Panc1 (cell line): ENCODE results near the gene SH3BP2. TPM values are rescaled to one million over a fixed set of nuclear protein-coding genes. Genes with fewer than 3 reads are reported as not detected.

Experiments
- ATAC-seq: fragments of 200-7000 bp; cut with Tn5 transposase; 2 replicates; pipeline ENCODE4 v1.9.1; 2020; ENCODE audit warnings: mild to moderate bottlenecking, moderate library complexity
- BruUV-seq: library from RNA; stranded (reverse); fragments of 400-500 nt; replicated peaks from 2 replicates; lab custom pipeline; 2021; lab: Mats Ljungman, UMichigan
- CTCF ChIA-PET: fragments of 300-600 bp; sonication (Branson Sonifier 250); formaldehyde crosslinking; loops from one replicate; lab custom pipeline; 2022; ENCODE audit warnings: antibody characterized with exemption; lab: Charles Lee
- POLR2A ChIA-PET: fragments of 300-600 bp; sonication (Branson Sonifier 250); formaldehyde crosslinking; loops from one replicate; lab custom pipeline; 2022; ENCODE audit warnings: antibody characterized with exemption; lab: Charles Lee
- DNase-seq: peaks from one replicate; pipeline ENCODE4 v3.0.0-alpha.2; 2010; ENCODE audit warnings: low read depth, low spot score
- H3K27ac ChIP-seq: 2 replicates; pipeline ENCODE4 v1.5.1; 2011; ENCODE audit warnings: mild to moderate bottlenecking, low read length, inconsistent platforms
- H3K27me3 ChIP-seq: fragments of 200-500 bp; sonication (Bioruptor generic); 2 replicates; pipeline ENCODE4 v1.6.0; 2014; ENCODE audit warnings: low read length, inconsistent platforms; ENCODE audit not compliant: control insufficient read depth, insufficient read depth
- H3K36me3 ChIP-seq: fragments of 200-500 bp; sonication (Bioruptor generic); 2 replicates; pipeline ENCODE4 v1.5.1; 2014; ENCODE audit warnings: inconsistent platforms, mild to moderate bottlenecking, low read length, moderate library complexity; ENCODE audit not compliant: control insufficient read depth, insufficient read depth
- H3K4me1 ChIP-seq: 2 replicates; pipeline ENCODE4 v1.5.1; 2011; ENCODE audit warnings: inconsistent platforms, mild to moderate bottlenecking, low read length, moderate library complexity; ENCODE audit not compliant: control insufficient read depth, insufficient read depth
- H3K4me3 ChIP-seq, 2 experiments: 2 replicates each; pipeline ENCODE4 v1.5.1; 2011 to 2012; ENCODE audit warnings: low read depth in 2 of 2, low read length in 2 of 2, mild to moderate bottlenecking in 2 of 2, inconsistent platforms in 1 of 2, moderate library complexity in 1 of 2
- H3K9me3 ChIP-seq: fragments of 200-500 bp; sonication (Bioruptor generic); 2 replicates; pipeline ENCODE4 v1.5.1; 2014; ENCODE audit warnings: low read depth, mild to moderate bottlenecking, inconsistent platforms, low read length, moderate library complexity; ENCODE audit not compliant: control insufficient read depth, insufficient read depth
- CTCF ChIP-seq: fragments of 450-650 bp; IDR thresholded peaks from 2 replicates; pipeline ENCODE4 v1.5.1; 2017; ENCODE audit warnings: mild to moderate bottlenecking
- POLR2AphosphoS5 ChIP-seq: IDR thresholded peaks from 2 replicates; pipeline ENCODE4 v1.6.1; 2012; ENCODE audit warnings: mild to moderate bottlenecking, low read depth, low read length, moderate library complexity
- REST ChIP-seq, 2 experiments: IDR thresholded peaks; 2 replicates each; pipeline ENCODE4 v1.6.1; 2011 to 2012; ENCODE audit warnings: low read depth in 2 of 2, control low read depth in 1 of 2, low read length in 1 of 2, mild to moderate bottlenecking in 1 of 2, moderate library complexity in 1 of 2; ENCODE audit not compliant: insufficient read depth in 1 of 2
- SIN3A ChIP-seq: IDR thresholded peaks from 2 replicates; pipeline ENCODE4 v1.6.1; 2012; ENCODE audit warnings: low read depth, mild to moderate bottlenecking, low read length, moderate library complexity, borderline replicate concordance; ENCODE audit not compliant: insufficient read depth
- TCF7L2 ChIP-seq: IDR thresholded peaks from 2 replicates; pipeline ENCODE4 v1.6.1; 2011; ENCODE audit warnings: mild to moderate bottlenecking, low read depth, low read length, inconsistent platforms
- in situ Hi-C: cut with HindIII; loops from 2 replicates; pipeline ENCODE4 v1.10.0; 2016; ENCODE audit warnings: low sequenced_read_pairs, low pct_unique_long_range_greater_than_20kb
- intact Hi-C: fragments of 100-400 bp; cut with micrococcal nuclease; formaldehyde crosslinking; loops from one replicate; pipeline ENCODE4 v1.10.0; 2022; ENCODE audit not compliant: unreplicated experiment
- total RNA-seq: library from RNA; stranded (reverse); gene quantifications from one replicate; pipeline ENCODE4 v1.2.1, GENCODE V29; 2021; ENCODE audit not compliant: unreplicated experiment

Gene SH3BP2
- total RNA-seq, 1 experiment from 2014 or later = 93.4 TPM

- Histone ChIP-seq H3K4me3 (no peak overlapping the region), H3K9me3 (no peaks in the 10 kb centered on the region), H3K27ac (no peak overlapping the region), H3K36me3 (no peaks in the 10 kb centered on the region; the same call in 1 of the 2 replicates), H3K27me3 (no peaks in the 10 kb centered on the region), H3K4me1 (no peaks in the 10 kb centered on the region)
- POLR2A ChIA-PET = no interaction called here
- CTCF ChIA-PET = no interaction called here
- intact Hi-C loops (no loop called here), in situ Hi-C loops (no loop called here)
- TF ChIP-seq CTCF (no peak), REST (IDR thresholded peaks at IDR 0.05; ENCODE audit: insufficient read depth in 1 of 2, low read depth in 2 of 2, low read length in 1 of 2) (no peak), SIN3A (no peak), TCF7L2 (no peak), POLR2AphosphoS5 (no peak)
- ATAC-seq = no peak
- DNase-seq = no peak
- BruUV-seq = no TSS peak
Measured at GRCh38 chr4:2828758-2829181, 35.9 kb downstream of the SH3BP2 start.

GRCh38 chr4:2829321-2829932, 36.5 kb downstream of the SH3BP2 start:
- Histone ChIP-seq H3K4me1 (no peaks in the 10 kb centered on the region), H3K4me3 (no peak overlapping the region), H3K36me3 (no peaks in the 10 kb centered on the region; the same call in 1 of the 2 replicates), H3K27ac (no peak overlapping the region), H3K27me3 (no peaks in the 10 kb centered on the region), H3K9me3 (no peaks in the 10 kb centered on the region)
- in situ Hi-C loops = no loop called here
- intact Hi-C loops = no loop called here
- ChIA-PET CTCF (no interaction called here), POLR2A (no interaction called here)
- TF ChIP-seq CTCF = no peak
- no peak for TF ChIP-seq TCF7L2
- no peak for TF ChIP-seq SIN3A
- no peak for TF ChIP-seq REST (IDR thresholded peaks at IDR 0.05; ENCODE audit: insufficient read depth in 1 of 2, low read depth in 2 of 2, low read length in 1 of 2)
- TF ChIP-seq POLR2AphosphoS5 = no peak
- ATAC-seq = no peak
- BruUV-seq = no TSS peak
- no peak for DNase-seq
